Epithelial cell of esophagus (primary cell): ENCODE measurements around the gene ANK2.

Source experiments
- DNase-seq: peaks from one replicate; pipeline ENCODE4 v3.0.0; 2010; ENCODE audit warnings: low read depth
- H3K4me3 ChIP-seq: 2 replicates; pipeline ENCODE4 v1.5.1; 2011; ENCODE audit warnings: mild to moderate bottlenecking, low read length, control low read depth
- CTCF ChIP-seq: IDR thresholded peaks from 2 replicates; pipeline ENCODE4 v1.5.1; 2011; ENCODE audit warnings: low read depth, mild to moderate bottlenecking, low read length, control low read depth, inconsistent platforms; ENCODE audit not compliant: insufficient read depth; ENCODE audit errors: missing control alignments

The ANK2 gene

GRCh38 chr4:113148925-113149324 lies 99.5 kb downstream of the ANK2 start:
- no peak for TF ChIP-seq CTCF
- DNase-seq, result peak; percentile 59
- no peak overlapping the region for H3K4me3 ChIP-seq

GRCh38 chr4:113153529-113154101 lies 104.2 kb downstream of the ANK2 start:
- TF ChIP-seq CTCF, result peak; percentile 46
- peak; percentile 85 for DNase-seq
- no peak overlapping the region for H3K4me3 ChIP-seq

GRCh38 chr4:113154281-113154680 lies 104.8 kb downstream of the ANK2 start:
- DNase-seq, result no peak
- TF ChIP-seq CTCF, result no peak
- no peak overlapping the region for H3K4me3 ChIP-seq

GRCh38 chr4:113157086-113157857 lies 107.8 kb downstream of the ANK2 start:
- H3K4me3 ChIP-seq, result no peak overlapping the region
- DNase-seq, result peak; percentile 38
- no peak for TF ChIP-seq CTCF

- no peak overlapping the region for H3K4me3 ChIP-seq
- DNase-seq, result peak; percentile 69
- no peak for TF ChIP-seq CTCF
Observed at GRCh38 chr4:113159942-113160545, 110.6 kb downstream of the ANK2 start.

GRCh38 chr4:113160548-113160947 lies 111.1 kb downstream of the ANK2 start:
- no peak overlapping the region for H3K4me3 ChIP-seq
- DNase-seq, result no peak
- no peak for TF ChIP-seq CTCF

GRCh38 chr4:113162089-113162488 lies 112.6 kb downstream of the ANK2 start:
- H3K4me3 ChIP-seq, result no peak overlapping the region
- TF ChIP-seq CTCF, result no peak
- peak; percentile 54 for DNase-seq
